IPS DF 4.7 (cell line): ENCODE data around the gene WSCD1.

Experiments used
- DNase-seq: peaks from one replicate; pipeline ENCODE4 v3.0.0-alpha.2; 2013; ENCODE audit warnings: low spot score; ENCODE audit errors: extremely low read depth

WSCD1 gene

GRCh38 chr17:6107791-6108190, 37.6 kb downstream of the WSCD1 start:
- DNase-seq: no peak

GRCh38 chr17:6108382-6108781, 38.2 kb downstream of the WSCD1 start:
- no peak for DNase-seq

- no peak for DNase-seq
These were observed 38.8 kb downstream of the WSCD1 start for GRCh38 chr17:6108987-6109386.

GRCh38 chr17:6109536-6109935, 39.4 kb downstream of the WSCD1 start:
- no peak for DNase-seq

- no peak for DNase-seq
These were observed 39.9 kb downstream of the WSCD1 start for GRCh38 chr17:6110088-6110487.

GRCh38 chr17:6110592-6110991, 40.4 kb downstream of the WSCD1 start:
- no peak for DNase-seq

- no peak for DNase-seq
These were observed 50.2 kb downstream of the WSCD1 start for GRCh38 chr17:6120351-6120750.

GRCh38 chr17:6124856-6125255, 54.7 kb downstream of the WSCD1 start:
- DNase-seq: no peak

GRCh38 chr17:6126768-6127167, 56.6 kb downstream of the WSCD1 start:
- DNase-seq: no peak

GRCh38 chr17:6134721-6135120, 64.5 kb downstream of the WSCD1 start:
- no peak for DNase-seq

GRCh38 chr17:6135236-6135635, 65.1 kb downstream of the WSCD1 start:
- DNase-seq: no peak

GRCh38 chr17:6135996-6136395, 65.8 kb downstream of the WSCD1 start:
- no peak for DNase-seq

GRCh38 chr17:6137716-6138502, 67.7 kb downstream of the WSCD1 start:
- DNase-seq: no peak

- peak; percentile 49 for DNase-seq
These were observed 68.7 kb downstream of the WSCD1 start for GRCh38 chr17:6138761-6139446.

GRCh38 chr17:6139447-6139832, 69.3 kb downstream of the WSCD1 start:
- no peak for DNase-seq

GRCh38 chr17:6140188-6140587, 70.0 kb downstream of the WSCD1 start:
- no peak for DNase-seq

GRCh38 chr17:6140728-6141330, 70.7 kb downstream of the WSCD1 start:
- DNase-seq: no peak

GRCh38 chr17:6142701-6143100, 72.5 kb downstream of the WSCD1 start:
- no peak for DNase-seq

- DNase-seq: no peak
These were observed 75.8 kb downstream of the WSCD1 start for GRCh38 chr17:6145946-6146345.

- no peak for DNase-seq
These were observed 76.9 kb downstream of the WSCD1 start for GRCh38 chr17:6147042-6147441.

GRCh38 chr17:6153375-6153774, 83.2 kb downstream of the WSCD1 start:
- DNase-seq: no peak

GRCh38 chr17:6157716-6158115, 87.5 kb downstream of the WSCD1 start:
- DNase-seq: no peak
